ENCODE results near the gene ARHGAP26. TPM values are rescaled to one million over a fixed set of nuclear protein-coding genes. Genes with fewer than 3 reads are reported as not detected.

Gene ARHGAP26
- total RNA-seq, 1 experiment from 2014 or later: 19.6 TPM

DNA sequence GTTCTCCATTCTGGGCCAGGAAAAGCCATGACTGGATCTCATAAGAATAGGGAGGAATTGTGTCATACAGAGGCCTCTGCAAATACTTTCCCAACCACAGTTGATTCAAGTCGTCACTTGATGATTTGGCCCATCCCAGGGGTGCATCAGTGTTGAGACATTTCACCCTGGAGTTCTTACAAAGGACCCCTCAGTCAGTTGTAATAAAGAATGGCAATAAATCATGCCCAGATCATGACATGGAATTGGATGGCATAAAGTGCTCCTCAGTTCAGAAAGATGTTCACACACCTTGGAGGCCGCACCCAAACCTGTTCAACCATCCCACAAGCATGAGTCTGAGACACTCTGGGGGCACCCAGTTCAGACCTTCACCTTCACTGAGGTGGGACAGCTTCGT, 465.2 kb downstream of the ARHGAP26 start:
- no peak for DNase-seq (ENCODE audit: low spot score)

DNA sequence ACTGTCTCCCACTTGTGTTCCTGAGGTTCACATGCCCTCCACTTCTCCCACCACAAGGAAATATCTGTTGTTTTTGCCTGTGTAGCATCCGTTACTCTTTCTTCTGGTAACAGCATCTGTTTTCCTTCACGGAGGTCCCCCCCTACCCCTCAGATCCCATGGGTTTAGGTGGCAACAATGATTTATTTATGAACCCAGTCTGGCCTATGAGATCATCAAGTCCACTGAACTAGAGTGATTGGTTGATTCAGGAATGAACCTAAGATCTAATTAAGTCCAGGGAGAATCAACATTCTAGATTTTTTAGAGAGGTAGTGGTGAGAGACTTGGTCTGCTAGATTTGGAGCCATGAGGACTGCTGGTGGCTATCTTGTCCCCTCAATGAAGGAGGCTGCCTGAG, 466.5 kb downstream of the ARHGAP26 start:
- no peak for DNase-seq (ENCODE audit: low spot score)

GRCh38 chr5:143237664-143238063, 467.5 kb downstream of the ARHGAP26 start:
- no peak for DNase-seq (ENCODE audit: low spot score)

- DNase-seq (ENCODE audit: low spot score): no peak
Measured at GRCh38 chr5:143238620-143239019, 468.4 kb downstream of the ARHGAP26 start.

DNA sequence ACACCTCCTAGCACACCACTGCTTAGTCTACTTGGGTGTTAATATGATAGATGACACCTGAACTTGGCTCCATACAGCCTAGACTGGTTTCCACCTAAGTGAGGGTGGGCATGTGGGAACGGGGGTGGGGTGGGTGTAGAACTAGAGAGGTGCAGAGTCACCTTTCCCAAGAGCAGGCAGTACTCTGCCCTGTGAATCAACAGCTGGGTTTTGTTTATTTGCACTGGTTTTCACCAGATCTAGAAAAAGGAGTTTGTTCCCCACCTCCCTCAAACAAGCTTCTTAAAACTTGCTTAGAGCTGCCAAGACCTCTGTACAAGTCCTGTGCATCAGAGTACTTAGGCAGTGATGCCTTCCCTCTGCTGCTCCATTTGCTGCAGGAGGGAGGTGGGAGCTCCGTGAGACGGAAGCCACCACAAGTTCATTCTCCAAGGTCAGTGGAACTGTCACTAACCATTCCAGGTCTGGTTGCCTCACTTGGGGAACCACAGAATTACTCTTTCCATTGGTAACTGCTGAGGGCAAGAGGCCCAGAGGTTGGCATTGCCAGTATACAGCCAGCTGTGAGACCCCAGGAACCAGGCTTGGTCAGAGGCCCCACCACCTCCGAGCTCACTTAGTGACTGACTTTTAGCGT, 469.8 kb downstream of the ARHGAP26 start:
- no peak for DNase-seq (ENCODE audit: low spot score)

- peak; percentile 22 for DNase-seq (ENCODE audit: low spot score)
Measured at GRCh38 chr5:143241892-143242291, 471.7 kb downstream of the ARHGAP26 start.

DNA sequence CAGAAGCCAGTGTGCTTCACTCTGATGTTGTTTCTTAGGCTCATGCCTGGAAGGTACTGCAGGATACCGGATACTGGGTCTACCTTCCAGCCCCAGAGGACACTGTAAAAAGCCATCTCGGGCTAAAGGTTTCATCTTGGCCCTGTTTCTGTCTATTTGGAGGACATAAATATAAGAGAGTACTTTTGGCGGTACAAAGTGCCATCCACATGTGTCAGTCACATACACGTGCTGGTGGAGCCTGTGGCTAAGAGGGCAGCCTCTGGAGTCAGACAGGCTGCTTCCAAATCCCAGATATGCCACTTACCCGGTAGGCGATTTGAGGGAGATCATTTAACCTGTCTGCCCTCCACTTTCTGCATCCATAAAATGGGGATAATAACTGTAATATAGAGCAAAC, 472.9 kb downstream of the ARHGAP26 start:
- DNase-seq (ENCODE audit: low spot score): no peak

GRCh38 chr5:143244000-143244736, 474.0 kb downstream of the ARHGAP26 start:
- peak; percentile 75 for DNase-seq (ENCODE audit: low spot score)

- DNase-seq (ENCODE audit: low spot score): no peak
Measured at GRCh38 chr5:143244990-143245389, 474.8 kb downstream of the ARHGAP26 start.

DNA sequence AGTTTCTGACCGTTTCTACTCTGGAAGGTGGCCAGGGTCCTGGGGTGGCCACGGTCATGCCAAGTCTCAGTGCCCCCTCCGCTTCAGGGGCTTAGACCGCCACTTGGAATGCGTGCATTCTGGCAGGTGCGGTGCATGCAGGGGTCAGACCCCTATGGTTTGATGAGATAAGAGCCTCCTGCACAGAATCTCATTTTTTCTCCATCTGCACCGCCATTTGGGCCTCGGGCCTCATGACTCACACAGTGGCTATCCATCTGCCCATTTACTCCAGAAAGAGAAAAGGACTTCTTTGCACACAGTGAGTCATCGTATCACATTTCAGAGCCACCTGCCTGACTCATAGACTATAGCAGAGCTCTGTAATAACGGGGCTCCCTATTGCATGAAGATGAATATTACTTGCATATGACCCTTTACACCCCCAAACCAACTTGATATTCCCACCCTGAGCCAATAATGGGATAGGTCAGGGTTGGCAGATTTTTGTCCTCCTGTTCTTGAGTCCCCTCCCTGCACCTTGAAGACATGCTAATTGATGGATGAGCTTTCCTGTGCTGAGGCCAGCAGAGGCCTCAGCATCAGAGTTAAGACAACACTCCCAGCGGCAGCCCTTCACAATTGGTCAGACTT, 475.9 kb downstream of the ARHGAP26 start:
- peak; percentile 68 for DNase-seq (ENCODE audit: low spot score)

DNA sequence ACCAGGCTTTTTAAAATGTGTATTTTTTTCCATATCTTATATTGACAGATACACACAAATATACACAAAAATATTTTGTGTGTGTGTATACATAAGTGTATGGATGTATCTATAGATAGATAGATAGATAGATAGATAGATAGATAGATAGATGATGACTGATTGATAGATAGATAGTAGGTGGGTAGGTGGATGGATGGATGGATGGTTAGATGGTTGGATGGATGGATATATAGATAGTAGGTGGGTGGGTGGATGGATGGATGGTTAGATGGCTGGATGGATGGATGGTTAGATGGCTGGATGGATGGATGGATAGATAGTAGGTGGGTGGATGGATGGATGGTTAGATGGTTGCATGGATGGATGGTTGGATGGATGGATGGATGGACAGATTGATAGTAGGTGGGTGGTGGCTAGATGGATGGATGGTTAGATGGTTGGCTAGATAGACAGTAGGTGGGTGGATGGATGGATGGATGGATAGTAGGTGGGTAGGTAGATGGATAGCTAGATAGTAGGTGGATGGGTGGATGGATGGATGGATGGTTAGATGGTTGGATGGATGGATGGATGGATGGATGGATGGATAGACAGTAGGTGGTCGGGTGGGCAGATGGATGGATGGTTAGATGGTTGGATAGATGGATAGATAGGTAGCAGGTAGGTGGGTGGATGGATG, 477.1 kb downstream of the ARHGAP26 start:
- DNase-seq (ENCODE audit: low spot score): no peak

DNA sequence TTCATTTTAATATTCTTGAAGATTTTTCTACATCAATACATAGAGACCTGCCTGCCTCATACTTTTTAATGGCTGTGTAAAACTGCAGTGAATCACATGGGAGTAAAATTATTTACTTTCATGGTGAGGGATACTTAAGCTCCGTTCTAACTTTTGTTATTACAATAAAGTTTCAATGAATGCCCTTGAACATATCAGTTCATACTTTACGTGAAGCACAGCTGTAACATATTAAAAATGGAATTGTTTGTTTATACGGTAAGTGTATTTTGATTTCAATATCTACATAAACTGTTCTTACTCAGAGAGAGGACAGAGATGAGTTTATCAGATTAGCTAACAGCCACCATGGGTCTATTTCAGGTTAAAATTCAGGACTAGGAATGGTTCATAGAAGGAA, 478.2 kb downstream of the ARHGAP26 start:
- DNase-seq (ENCODE audit: low spot score): no peak

- no peak for DNase-seq (ENCODE audit: low spot score)
Measured at GRCh38 chr5:143248822-143249579, 478.8 kb downstream of the ARHGAP26 start.

- DNase-seq (ENCODE audit: low spot score): no peak
Measured at GRCh38 chr5:143249851-143250250, 479.7 kb downstream of the ARHGAP26 start.

GRCh38 chr5:143251190-143251589, 481.0 kb downstream of the ARHGAP26 start:
- DNase-seq (ENCODE audit: low spot score): no peak

GRCh38 chr5:143251946-143252345, 481.8 kb downstream of the ARHGAP26 start:
- DNase-seq (ENCODE audit: low spot score): no peak

DNA sequence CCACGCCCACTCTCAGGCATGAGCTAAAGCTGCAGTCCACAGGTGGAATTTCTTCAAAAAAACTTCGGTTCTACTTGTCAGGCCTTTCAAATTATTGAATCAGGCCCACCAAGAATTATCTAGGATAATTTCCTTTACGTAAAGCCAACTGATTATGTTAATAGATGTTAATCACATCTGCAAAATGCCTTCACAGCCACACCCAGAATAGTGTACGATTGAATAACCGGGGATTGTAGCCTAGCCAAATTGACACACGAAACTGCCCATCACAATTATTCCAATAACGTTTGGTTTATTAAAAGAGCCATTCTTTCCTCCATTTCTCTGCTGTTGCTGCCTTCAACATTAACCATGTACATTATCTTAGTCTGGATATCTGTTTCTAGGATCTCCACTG, 484.6 kb downstream of the ARHGAP26 start:
- DNase-seq (ENCODE audit: low spot score): no peak

DNA sequence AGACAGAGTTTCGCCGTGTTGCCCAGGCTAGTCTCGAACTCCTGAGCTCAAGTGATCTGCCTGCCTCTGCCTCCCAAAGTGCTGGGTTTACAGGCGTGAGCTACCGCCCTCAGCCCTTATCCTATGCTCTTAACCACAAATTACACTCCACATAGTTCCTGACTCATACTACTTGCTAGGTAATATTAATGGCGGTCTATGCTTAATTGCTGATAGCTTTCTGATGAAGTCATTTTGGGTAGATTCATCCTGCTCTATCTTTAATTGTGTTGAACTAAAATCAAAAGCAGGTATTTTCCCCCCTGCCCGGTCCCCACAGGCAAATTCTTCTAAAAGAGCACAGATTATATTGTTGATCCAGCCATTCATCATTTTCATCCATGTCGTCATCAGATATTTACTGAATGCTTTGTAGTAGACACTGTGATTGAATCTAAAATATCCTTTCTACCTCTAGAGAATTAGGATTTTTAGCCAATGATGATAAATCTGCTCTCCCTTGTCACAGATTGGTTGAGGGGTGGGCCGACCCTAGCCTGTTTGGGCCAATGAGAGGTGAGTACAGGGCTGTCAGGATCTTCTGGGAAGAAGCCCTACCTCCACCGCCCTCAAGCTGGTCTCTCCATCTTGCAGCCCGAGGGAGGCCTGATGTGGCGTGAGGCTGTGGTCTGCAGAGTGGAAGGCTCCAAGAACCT, 488.5 kb downstream of the ARHGAP26 start:
- DNase-seq (ENCODE audit: low spot score): no peak

DNA sequence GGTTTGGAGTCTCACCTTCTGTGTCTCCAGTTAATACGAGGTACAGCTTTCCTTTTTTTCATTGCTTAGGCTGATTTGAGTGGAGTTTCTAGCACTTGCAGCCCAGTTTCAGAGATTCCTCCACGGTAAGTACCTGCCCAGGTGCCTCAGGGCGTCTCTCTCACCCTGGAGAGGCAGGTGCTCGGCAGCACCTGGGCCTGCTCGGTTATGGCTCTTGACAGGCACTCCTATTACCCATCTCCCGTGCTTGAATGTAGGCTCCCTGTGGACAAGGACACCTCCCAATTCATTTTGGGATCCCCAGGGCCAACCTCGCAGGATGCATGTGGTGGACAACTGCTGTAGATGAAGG, 489.1 kb downstream of the ARHGAP26 start:
- DNase-seq (ENCODE audit: low spot score): no peak

- DNase-seq (ENCODE audit: low spot score): no peak
Measured at GRCh38 chr5:143261748-143262392, 491.7 kb downstream of the ARHGAP26 start.
